8988T (cell line): ENCODE data around the gene SNCB.
A peak's percentile ranks its signal among the peaks of the same experiment; 100 is the strongest.

Experiments
- DNase-seq: peaks from one replicate; pipeline ENCODE4 v3.0.0; 2011

Gene SNCB

DNA sequence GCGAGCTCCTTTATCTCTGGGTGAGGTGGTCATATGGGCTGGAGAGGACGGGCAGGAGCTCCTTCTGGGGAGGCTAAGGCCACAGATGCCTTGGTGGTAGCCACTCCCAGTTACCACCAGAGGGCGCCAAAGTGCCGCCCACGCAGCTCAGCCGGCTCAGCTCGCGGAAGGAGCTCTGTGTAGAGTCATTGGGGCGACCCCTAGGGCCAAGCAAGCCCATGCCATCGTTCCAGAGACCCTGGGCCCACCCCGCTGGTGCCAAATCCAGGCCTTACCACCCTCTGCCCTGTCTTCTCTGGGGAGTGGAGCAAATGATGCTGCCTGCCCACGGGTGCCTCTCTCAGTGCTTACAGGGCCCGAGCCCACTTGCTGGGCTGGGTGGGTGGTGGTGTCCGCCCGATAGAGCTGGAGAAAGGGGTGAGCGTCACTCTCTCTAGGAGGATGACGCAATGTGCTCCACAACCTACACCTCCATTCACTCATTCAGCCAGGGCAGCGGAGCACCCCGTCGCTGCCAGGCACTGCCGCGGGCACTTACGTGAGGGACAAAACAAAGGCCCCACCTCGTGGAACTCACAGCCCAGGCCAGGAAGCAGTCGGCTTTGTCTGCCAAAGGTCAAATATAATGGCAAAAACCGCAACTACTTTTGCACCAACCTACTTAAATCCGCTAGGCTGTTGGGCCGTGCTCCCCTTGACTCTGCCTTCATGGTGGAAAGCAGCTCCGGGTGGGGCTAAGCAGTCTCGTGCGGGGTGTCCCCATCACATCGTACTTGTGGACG, 30.7 kb upstream of the SNCB start:
- DNase-seq = peak; percentile 99

GRCh38 chr5:176660530-176660859, 30.2 kb upstream of the SNCB start:
- no peak for DNase-seq

DNA sequence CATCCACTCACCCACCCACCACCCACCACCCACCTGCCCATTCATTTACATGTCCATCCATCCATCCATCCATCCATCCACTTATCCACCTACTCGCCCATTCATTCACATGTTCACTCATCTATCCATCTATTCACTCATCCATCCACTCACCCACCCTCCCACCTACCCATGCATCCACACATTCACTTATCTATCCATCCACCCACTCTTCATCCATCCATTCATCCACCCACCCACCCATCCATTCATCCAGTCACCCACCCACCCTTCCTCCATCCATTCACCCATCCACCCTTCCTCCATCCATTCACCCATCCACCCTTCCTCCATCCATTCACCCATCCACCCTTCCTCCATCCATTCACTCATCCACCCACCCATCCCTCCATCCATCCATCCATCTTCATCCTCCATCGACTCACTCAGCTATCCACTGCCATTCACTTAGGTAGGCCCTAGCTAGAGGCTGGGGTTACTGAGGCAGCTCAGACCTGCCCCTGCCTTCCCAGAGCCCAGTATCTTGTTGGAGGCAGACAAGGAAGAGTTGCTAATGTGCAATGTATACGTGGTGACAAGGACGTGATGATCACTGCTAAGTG, 29.6 kb upstream of the SNCB start:
- no peak for DNase-seq

GRCh38 chr5:176659512-176659839, 29.1 kb upstream of the SNCB start:
- no peak for DNase-seq

GRCh38 chr5:176658817-176659511, 28.6 kb upstream of the SNCB start:
- DNase-seq = no peak

GRCh38 chr5:176658007-176658599, 27.8 kb upstream of the SNCB start:
- DNase-seq = peak; percentile 82

DNA sequence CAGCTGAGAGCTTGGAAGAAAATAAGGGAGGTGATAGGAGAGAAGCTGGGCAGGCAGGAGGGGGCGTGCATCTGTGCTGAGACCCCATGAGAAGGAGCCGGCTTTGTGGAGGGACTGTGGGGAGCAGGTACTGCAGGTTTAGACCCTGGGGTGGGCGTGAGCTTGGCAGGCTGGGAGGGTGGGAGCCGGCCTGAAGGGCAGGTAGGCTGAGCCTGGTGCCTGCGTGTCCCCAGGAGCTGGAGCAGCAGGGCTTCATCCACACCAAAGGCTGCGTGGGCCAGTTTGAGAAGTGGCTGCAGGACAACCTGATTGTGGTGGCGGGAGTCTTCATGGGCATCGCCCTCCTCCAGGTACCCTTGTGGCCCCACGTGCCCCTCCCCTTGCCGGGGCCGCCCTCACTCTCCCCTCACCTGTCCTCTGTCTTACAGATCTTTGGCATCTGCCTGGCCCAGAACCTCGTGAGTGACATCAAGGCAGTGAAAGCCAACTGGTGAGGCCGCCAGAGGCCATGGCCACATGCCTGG, 26.2 kb upstream of the SNCB start:
- no peak for DNase-seq

DNA sequence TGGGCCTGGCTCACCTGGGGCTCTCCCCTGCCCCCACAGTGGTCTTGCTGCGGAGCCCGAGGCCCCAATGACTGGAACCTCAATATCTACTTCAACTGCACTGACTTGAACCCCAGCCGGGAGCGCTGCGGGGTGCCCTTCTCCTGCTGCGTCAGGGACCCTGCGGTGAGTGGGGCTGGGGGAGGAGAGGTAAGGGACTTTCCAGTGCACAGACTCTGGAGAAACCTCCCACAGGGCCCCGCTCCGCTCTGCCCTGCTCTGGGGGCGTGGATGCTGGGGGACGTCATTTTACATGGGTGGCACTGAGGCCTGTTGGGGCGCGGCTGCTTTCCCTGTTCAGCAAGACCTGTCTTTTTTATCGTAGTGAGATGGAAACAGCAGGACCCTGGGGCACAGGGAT, 24.5 kb upstream of the SNCB start:
- no peak for DNase-seq

DNA sequence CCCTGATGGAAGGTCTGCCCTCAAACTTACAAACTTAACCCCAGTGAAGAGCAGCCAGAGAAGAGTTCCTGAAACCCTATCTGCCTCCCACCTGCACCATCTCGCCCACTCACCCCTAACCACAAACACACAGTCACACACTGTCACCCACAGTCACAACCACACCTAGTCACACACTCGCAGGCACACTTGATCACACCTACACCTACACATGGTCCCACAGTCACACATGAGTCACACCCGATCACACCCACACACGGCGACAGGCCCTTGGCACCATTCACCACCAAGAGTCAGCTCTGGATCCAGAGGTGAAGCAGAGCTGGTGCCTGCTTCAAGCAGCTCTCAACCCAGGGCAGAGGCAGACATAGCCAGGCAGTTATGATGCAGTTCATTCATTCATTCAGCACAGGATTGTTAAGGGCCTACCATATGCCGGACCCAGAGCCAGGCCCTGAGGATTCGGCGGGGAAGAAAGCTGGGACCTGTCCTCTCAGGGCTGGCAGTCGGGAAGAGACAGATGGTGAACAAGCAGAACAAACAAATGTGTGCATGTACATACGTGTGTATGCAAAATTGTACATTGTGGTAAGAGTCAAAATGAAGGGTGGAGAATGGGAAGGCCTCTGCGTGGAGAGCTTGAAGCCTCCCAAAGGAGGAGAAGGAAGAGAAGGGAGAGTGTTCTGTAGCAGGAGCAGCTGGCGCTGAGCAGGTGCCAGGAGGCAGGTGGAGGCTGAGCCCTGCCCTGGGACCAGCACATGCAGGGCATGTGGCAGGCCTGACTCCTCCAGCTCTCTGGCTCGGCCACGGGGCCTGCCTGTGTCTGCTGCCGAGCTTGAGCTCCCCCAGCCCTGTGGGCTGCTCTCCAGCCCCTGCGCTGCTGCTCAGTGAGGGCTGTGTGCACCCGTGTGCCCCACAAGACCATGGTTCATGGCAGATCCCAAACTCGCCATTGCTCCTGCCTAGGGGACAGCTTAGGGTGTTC, 23.4 kb upstream of the SNCB start:
- DNase-seq = no peak

GRCh38 chr5:176652136-176652535, 21.8 kb upstream of the SNCB start:
- DNase-seq = no peak

- DNase-seq = no peak
Observed at GRCh38 chr5:176651472-176651980, 21.2 kb upstream of the SNCB start.

GRCh38 chr5:176650354-176650884, 20.1 kb upstream of the SNCB start:
- no peak for DNase-seq

DNA sequence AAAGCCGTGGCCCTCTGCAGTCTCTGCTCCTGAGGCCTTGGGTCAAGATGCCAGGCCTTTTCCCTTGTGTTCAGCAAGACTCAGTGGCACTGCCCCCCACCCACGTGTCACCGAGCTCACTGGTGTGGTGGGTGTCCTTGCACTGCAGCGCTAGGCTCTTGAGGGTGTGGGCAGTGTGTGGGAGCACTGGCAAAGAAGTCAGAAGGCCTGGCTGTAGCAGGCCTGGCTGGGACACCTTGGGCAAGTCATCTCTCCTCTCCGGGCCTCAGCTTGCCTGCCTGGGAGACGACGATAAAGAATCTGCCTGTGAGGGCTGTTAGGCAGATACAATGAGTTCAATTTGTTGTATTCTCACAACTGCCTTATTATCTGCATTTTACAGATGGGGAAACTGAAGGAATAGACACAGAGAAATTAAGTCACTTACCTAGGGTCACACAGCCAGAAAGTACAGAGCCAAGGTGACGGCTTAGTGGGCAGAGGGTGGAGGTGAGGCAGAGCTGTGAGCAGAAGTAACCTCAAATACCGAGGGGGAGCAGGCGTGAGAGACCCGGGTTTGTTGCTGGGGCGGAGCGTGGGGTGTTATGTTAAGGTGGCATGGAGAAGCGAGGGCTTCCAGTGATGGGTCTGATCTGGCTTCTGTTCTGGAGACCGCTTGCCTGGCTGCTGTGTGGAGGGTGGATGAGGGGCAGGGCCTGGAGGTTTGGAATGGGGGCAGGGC, 18.3 kb upstream of the SNCB start:
- no peak for DNase-seq

- DNase-seq = peak; percentile 81
Observed at GRCh38 chr5:176647843-176648473, 17.6 kb upstream of the SNCB start.

DNA sequence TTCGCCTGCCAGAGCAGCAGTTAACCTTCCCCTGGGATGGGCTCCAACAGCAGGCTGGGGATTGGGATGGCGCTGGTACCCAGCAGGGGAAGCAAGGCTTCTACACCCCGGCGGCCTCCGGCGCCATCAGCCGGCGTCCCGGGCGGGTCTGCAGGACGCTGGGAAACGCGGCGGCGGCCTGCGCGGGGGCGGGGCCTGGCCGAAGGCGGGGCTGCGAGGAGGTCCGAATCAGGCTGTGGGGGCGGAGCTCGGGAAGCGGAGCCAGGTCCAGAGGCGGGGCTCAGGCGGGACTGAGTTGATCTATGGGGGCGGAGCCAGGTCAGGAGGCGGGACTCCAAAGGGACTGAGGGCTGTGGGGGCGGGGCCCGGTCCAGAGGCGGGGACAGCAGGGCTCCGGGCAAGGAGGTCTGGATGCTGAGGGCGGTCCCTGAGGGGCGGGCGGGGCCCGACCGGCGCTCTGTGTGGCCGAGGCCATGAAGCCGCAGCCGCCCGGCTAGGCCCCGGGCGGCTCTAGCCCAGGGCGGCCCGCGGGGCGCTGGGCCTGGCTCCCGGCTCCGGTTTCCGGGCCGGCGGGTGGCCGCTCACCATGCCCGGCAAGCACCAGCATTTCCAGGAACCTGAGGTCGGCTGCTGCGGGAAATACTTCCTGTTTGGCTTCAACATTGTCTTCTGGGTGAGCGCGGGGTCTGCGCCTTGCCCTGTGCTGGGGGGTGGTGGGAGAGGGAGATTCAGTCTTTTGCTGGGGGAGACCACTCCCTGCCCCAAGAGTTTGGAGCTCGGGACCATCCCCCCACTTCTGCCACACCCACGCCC, 16.9 kb upstream of the SNCB start, which contains the start of gene TSPAN17:
Gene TSPAN17 (plus strand): TSS at position 455 of the 813 bp plus-strand sequence. CDS start 132 bp downstream, at position 587.
- peak; percentile 99 for DNase-seq

DNA sequence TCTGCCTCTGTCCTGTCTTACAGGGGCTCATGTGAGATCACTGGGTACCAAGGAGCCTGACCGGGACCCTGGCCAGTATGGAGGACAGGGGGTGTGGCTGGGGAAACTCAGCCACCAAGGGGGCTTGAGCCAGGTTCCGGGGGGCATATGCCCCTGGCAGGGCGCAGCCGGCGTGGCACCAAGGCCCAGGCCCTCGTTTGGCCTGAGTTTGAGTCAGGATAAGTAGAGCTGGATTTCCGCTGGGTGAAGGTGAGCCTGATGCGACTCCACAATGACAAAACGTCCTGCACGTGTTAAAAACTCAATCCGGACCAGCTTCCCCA, 16.3 kb upstream of the SNCB start:
- no peak for DNase-seq

GRCh38 chr5:176646049-176646706, 15.8 kb upstream of the SNCB start:
- no peak for DNase-seq

DNA sequence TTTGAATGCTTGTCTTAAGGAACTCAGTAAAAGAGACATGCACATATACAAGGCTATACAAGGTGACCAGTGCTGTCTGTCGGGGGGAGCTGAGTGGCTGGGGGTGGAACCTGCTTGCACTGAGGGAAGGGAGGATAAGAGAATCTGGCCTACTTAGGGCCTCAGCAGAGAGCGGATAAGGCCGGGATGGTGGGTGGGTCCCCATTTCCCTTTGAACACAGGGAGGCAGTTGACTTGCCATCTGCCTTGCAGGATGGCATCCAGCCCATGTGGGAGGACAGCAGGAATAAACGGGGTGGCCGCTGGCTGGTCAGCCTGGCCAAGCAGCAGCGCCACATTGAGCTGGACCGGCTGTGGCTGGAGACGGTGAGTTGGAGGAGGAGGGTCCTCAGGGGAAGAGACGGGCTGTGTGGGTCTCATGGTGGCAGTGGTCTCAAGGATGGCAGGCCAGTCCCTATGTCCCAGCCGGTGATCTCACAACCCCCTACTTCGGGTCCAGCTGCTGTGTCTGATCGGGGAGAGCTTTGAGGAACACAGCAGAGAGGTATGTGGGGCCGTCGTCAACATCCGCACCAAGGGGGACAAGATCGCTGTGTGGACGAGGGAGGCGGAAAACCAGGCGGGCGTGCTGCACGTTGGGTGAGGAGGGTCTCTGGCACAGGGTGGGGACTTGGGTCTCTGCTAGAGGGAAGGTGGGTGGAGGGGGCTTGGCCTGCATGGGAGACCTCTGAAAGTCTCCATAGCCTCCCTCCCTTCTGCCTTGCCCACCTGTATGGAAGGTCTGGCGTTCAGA, 14.7 kb upstream of the SNCB start:
- no peak for DNase-seq
